Measurements from ENCODE around the gene PI4K2B. TPM values are rescaled to one million over a fixed set of nuclear protein-coding genes. Genes with fewer than 3 reads are reported as not detected.

The PI4K2B gene
- total and polyA plus RNA-seq, 10 of the 15 experiments (the other 5 are each of a cell fraction or from before 2014, with no cell fraction given) = 12.9 to 55.3 (median 40.7) TPM

- TF ChIP-seq NKRF (conservative IDR thresholded peaks at IDR 0.05) = no peak
- no peak for TF ChIP-seq PBX3 (IDR thresholded peaks at IDR 0.05; ENCODE audit: insufficient replicate concordance, low read depth, low read length)
- TF ChIP-seq CBX5 (IDR thresholded peaks at IDR 0.05; ENCODE audit: low read depth) = no peak
- TF ChIP-seq USF2 (IDR thresholded peaks at IDR 0.05; ENCODE audit: borderline replicate concordance, low read depth, low read length) = no peak
- no peak for TF ChIP-seq CEBPZ (IDR thresholded peaks at IDR 0.05; ENCODE audit: low read depth, low read length)
- TF ChIP-seq RBBP5 (conservative IDR thresholded peaks at IDR 0.05) = no peak
- TF ChIP-seq ZNF207 (IDR thresholded peaks at IDR 0.05; ENCODE audit: borderline replicate concordance) = no peak
- TF ChIP-seq YBX1 (IDR thresholded peaks at IDR 0.05) = no peak
- no peak for TF ChIP-seq ZBTB40 (IDR thresholded peaks at IDR 0.05; ENCODE audit: borderline replicate concordance)
- TF ChIP-seq SMAD5 (IDR thresholded peaks at IDR 0.05; ENCODE audit: low read depth) = no peak
These were observed 50.6 kb downstream of the PI4K2B start (continued) for GRCh38 chr4:25284466-25284865.
